GM19463 (cell line): ENCODE measurements around the gene AK2.
"Not testable (repeated sequence)": the region's sequence is repeated elsewhere in the genome, so short reads cannot be mapped to it uniquely, and the experiment has no call there.

Source experiments
- ATAC-seq: cut with Tn5 transposase; IDR thresholded peaks from one replicate; pipeline ENCODE4 v1.9.1; 2021; ENCODE audit warnings: mild to moderate bottlenecking, moderate library complexity; ENCODE audit not compliant: unreplicated experiment

Gene AK2

DNA sequence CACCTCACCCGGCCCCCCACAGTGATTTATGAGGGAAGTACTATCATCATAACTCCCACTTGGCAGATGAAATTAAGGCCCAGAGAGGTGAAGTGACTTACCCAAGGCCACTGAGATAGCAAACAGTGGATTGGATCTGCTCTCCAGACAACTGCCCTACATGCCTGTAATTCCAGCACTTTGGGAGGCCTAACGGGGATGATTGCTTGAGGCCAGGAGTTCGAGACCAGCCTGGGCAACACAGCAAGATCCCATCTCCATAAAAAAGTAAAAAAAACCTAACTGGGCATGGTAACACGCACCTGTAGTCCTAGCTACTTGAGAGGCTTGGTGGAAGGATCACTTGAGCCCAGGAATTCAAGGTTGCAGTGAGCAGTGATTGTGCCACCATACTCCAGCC, 57.8 kb downstream of the AK2 start:
- ATAC-seq = no peak

DNA sequence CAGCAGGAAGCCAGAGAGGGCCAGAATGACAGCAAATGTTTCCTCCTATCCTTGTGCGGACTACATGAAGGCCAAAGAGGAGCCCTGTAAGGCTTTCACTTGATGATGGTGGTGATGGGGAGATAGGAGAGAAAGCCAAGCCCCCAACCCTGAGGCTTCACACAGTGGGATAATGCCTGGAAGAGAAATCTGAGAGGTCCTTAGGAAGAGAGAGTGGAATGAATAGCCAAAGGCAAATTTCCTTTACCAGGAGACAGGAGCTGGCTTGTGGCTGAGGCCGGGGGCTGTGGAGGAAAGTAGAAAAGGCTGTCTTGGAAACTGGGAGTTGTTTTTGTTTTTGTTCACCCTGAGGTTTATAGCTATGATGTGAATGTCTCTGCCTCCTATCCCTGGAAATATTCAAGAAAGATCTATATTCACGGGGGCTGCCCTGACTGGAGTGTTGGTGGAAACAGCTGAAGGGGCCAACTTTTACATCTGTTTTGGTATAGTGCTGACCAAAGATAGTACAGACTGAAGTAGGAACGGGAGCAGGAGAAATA, 59.1 kb downstream of the AK2 start:
- no peak for ATAC-seq

DNA sequence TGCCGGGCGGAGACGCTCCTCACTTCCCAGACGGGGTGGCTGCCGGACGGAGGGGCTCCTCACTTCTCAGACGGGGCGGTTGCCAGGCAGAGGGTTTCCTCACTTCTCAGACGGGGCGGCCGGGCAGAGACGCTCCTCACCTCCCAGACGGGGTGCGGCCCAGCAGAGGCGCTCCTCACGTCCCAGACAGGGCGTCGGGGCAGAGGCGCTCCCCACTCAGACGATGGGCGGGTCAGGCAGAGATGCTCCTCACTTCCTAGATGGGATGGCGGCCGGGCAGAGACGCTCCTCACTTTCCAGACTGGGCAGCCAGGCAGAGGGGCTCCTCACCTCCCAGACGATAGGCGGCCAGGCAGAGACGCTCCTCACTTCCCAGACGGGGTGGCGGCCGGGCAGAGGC, 61.6 kb downstream of the AK2 start:
- not testable (repeated sequence) for ATAC-seq

DNA sequence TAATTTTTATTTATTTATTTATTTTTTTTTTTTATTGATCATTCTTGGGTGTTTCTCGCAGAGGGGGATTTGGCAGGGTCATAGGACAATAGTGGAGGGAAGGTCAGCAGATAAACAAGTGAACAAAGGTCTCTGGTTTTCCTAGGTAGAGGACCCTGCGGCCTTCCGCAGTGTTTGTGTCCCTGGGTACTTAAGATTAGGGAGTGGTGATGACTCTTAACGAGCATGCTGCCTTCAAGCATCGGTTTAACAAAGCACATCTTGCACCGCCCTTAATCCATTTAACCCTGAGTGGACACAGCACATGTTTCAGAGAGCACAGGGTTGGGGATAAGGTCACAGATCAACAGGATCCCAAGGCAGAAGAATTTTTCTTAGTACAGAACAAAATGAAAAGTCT, 63.2 kb downstream of the AK2 start:
- not testable (repeated sequence) for ATAC-seq

DNA sequence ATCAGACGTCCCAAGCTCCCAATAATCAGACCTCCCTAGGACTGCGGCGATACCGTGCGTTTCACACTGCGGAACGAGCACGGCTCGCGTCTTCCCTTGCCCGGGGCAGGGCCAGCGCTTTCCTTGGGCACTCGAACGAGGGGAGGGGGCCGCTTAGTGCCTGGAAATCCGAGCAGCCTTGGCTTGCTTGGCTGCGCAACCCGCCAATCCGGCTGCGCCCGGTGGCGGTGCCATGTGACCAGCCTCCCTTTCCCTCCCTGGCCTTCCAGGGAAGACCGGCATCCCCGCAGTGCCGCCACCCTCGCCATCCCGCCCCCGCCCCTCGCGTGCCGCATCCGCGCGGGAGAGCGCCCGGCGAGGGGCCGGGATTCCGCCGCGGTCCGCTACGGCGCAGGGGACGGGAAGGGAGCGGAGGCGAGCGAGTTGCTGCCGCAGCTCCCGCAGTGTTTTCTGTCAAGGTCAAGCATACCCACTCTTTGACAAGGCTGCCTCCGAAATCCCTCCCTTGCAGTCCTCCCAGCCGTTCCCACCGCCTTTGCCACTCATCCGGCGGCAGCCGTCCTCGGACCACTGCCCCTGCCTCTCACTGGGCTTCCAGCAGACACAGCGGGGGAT, 63.8 kb downstream of the AK2 start:
- no peak for ATAC-seq

DNA sequence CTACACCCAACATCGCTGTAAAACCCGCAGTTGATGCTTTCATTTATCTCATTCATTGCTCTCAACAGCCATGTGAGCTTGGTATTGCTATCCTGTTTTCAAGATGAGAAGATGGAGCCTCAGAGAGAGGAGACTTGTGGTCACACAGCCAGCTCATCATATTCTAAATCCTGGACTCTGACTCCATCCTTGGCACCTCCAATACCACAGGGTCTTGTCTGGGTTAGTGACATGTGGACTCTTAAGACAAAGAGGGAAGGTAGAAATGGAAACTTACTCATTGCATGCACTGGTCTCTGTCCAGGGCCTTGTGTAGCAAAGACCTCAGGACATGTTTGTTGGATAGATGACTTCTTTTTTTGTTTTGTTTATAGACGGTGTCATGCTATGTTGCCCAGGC, 65.1 kb downstream of the AK2 start:
- ATAC-seq = no peak

DNA sequence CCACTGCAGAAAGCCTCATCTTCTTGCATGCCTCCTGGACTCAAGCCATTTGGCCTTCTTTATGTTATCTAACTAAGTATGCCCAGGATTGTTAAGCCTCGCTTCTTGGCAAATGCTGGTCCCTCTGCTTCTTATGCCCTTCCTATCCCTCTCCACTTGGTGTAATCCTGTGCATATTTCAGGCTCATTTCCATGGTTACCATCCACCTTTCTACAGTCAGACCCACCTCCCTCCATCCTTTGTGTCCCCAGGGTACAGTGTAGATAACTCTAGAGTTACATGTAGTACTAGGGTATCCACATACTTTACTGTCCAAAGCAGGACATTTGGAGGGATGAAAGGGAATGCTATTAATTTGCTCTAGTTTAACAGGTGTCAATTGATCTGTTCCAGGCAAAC, 65.5 kb downstream of the AK2 start:
- no peak for ATAC-seq

DNA sequence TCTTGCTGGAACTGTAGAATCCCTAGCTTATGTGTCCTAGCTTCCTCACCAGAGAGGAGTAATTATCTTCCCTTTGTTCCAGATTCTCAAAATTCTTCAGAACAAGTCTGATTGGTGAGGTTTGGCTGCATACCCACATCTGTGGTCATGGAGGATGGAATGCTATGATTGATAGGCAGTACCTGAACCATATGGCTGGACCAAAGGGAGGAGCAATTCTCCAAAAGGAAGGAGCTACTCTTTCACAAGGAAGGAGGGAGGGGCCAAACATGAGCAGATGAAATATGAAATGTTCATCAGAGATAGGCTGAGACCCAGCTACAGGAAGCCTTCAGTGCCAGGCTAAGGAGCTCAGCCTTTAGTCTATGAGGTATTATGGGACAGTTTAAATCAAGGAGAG, 67.1 kb downstream of the AK2 start:
- no peak for ATAC-seq

DNA sequence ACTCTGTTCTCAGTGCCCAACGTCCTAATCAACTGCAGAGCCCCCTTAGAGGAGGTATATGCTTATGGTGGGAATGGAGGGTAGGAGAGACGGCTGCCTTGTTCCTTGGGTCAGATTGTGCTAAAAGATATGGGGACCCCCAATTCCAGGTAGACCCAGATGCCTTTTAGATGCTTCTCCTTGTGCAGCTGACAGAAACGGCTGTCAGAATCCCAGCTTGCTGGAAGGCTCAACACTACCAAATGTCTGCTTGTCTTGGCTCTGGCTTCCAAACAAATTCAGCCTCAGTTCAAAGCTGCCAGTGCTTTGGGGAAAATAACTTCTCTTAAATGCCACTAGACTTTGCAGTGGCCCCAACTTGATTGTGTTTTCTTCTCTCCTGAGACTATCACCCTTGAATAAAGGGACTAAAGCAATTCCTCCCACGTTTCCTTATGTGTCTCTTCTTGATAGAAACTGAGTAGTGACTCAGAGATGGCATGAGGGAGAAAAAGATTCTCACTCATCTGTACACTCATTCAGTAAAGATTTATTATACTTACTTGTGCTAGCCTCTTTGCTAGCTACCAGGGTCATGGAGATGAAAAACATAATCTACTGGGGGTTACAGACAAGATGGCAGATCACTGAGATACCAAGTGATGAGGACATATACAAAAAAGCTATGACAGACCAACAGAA, 68.7 kb downstream of the AK2 start:
- no peak for ATAC-seq

DNA sequence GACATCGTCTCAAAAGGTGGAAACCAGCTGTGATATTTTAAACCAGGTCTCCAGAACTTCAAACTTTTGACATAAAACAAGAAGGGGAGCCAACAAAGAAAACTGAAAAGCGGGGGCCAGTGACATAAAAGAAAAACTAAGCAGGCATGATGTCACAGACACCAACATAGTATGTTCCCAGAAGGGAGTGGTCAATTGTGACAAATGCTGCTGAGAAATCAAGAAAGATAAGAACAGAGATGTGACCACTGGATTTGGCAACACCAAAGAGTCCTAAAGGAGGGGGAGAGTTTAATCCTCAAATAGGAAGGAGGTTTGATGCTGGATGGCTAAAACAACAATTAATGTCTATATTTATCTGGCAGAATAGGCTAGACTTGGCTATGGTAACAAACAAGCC, 69.8 kb downstream of the AK2 start:
- ATAC-seq = no peak

DNA sequence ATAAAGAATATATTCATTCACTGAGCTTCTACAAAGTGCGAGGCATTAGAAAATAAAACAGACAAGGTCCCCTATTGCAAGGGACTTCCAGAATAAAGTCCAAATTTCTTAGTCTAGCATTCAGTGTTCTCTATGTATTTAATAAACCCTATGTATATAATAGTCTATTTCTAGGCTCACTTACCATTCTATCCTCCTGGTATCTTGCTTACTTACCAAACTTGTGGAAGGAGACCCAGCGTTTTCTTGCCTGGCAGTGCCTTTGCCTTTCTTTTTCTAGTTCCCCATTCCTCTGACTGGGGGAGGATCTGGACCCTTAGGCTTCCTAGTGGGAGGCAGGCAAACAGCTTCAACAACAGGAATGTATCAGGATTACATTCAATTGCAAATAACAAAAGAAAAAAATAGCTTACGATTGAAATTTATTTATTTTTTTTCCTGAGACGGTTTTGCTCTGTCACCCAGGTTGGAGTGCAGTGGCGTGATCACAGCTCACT, 71.4 kb downstream of the AK2 start:
- no peak for ATAC-seq

DNA sequence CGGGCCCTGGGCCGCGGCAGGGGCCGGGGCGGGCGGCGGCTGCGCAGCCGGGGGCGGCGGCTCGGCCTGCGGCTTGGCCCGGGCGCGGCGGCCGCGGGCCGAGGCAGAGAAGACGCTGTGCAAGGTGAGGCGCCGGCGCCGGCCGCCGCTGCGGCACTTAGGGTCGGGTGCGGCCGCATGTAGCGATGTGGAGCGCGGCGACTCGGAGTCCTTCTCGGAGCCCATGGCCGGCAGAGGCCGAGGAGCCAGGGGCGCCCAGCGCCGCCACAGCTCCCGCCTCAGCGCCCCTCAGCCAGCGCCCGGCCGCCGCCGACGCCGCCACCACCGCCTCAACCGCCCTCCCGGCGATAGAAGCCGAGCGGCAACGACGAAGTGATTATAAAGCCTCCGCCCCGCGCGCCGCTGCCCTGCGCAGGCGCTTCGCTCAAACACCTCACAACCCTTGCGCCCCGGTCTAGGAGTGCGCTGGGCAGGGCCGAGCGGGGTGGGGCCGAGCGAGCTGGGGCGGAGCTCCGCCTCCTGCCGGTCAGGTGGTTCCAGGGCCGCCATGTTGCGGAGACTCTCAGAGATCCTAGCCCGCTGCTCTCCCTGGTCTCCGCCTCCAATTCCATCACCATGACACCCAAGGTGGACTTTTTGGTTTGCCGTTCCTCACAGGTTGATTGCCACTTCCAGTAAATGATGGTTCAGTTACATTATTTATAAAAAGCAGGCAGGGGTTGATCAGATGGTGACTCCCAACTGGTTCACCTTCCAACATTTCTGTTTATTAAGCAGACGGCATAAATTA, 72.0 kb downstream of the AK2 start, which contains the start of gene RNF19B:
Gene RNF19B (minus strand): TSS at position 349 of the 790 bp plus-strand sequence. CDS start 124 bp downstream, at position 225.
- peak; percentile 90 for ATAC-seq

DNA sequence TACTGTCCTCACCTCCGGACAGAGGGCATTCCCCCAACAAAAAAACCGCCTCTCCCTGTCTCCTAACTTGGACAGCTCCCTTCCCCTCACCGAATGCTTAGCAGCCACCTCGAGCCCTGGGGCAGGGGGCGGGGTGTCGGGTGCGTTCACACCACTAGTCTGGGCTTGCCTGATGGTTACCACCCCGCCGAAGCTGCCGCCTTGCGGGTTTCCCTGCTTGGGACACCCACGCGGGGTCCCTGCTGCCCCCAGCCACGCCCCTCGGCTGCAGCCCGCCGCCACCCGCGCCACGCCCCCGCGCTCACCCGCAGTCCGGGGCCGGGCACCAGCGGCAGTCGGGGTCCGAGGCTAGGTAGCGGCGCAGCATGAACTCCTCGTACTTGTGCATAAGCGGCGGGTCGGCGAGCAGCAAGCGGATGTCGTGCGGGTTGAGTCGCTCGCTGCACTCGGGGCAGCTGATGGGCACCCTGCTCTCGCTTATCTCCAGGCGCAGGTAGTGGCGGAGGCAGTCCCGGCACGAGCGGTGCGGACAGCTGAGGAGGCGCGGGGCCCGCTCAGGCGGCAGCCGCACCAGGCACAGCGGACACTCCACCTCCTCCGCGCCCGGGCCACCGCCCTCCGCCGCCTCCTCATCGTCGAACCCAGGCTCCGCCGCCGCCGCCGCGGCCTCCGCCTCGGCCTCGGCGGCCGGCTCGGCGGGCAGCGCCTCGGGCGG, 72.8 kb downstream of the AK2 start:
- peak; percentile 24 for ATAC-seq

DNA sequence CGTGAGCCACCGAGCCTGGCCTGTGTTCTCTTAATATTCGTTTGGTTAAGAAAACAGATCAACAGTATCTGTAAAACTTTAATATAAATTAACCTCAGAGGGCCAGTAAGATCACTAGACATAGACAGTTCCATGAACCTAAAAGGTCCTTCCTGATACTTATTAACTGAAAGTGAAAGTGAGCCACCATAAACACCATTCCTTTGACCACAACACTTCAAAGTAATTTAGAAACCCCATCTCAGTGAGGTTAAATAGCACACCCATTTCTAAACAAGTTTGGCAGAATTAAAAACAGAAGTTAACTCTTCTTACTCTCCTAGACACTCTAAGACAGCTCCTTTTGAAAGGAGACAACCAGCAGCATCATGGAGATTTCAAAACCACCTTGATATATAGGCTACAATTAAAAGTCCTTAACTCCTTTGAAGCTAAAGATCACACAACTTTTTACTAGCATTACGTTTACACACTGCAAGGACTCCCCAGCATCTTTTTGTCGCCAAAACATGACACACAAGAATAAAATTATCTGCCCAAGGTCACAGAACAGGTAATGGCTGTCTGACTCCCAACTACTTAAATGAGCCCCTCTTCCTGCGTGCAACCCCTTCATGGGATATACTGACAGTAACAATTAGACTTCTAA, 74.3 kb downstream of the AK2 start:
- no peak for ATAC-seq

DNA sequence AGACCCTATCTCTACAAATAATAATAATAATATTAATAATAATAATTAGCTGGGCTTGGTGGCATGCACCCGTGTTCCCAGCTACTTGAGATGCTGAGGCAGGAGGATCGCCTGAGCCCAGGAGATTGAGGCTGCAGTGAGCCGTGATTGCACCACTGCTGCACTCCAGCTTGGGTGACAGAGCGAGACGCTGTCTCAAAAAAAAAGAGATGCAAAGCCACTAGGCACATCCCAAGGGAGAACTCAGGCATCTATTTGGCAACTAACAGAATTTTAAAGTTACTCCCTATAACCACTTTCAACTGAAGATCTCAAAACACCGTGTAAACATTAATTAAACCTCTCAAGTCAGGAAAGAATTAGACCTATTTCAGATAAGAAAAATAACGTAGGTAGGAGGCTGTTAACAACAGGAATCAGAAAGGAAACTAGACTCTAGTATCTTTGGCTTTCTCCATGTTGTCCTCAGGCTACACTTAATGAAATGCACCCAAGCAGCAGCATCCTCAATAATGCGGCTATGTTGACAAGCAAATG, 75.8 kb downstream of the AK2 start:
- no peak for ATAC-seq

DNA sequence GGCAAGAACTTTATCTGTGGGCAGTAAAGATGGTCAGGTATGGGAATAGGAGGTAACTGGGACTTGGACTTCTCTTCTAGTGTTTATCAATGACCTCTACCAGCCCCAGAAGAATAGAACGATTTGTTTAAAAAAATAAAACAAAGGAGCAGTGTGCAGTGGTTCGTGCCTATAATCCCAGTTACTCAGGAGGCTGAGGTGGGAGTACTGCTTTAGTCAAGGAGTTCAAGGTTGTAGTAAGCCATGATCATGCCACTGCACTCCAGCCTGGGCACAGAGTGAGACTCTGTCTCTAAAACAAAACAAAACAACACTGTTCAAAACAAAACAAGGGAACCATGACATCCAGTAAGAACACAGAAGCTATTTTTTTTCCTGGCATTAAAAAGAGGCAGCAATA, 76.3 kb downstream of the AK2 start:
- no peak for ATAC-seq

DNA sequence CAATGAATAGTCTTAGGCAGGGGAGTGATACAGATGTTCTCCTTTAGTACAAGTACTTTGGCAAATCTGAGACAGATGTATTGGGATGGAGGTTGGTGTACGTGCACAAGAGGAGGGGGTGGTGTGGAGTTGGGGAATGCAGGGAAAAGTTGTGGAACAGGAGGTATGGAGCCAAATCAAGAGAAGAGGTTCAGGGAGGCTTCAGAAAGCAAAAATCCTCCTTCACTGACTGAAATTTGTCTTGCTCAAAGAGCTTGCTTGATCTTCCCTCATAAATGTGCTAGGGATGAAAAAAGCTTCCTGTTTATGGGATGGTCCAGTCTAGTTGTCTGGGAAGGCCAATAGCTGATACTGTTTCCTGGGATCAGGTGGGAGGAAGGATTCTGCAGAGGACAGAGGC, 77.9 kb downstream of the AK2 start:
- no peak for ATAC-seq
